H54 (cell line): Measurements from ENCODE around the gene UGT8.
"Not testable (repeated sequence)": the region's sequence is repeated elsewhere in the genome, so short reads cannot be mapped to it uniquely, and the experiment has no call there.

ENCODE experiments used
- DNase-seq: peaks from one replicate; pipeline ENCODE4 v3.0.0; 2011; ENCODE audit warnings: low spot score, mixed read lengths; ENCODE audit not compliant: insufficient read length
- FAIRE-seq: peaks from 3 replicates; lab custom pipeline; 2011; peaks lifted over from hg19 to GRCh38; lab: Jason Lieb, UNC
- POLR2A ChIP-seq: IDR thresholded peaks from 2 replicates; pipeline ENCODE4 v1.6.1; 2011; ENCODE audit warnings: low read depth, mild to moderate bottlenecking, low read length

The UGT8 gene

DNA sequence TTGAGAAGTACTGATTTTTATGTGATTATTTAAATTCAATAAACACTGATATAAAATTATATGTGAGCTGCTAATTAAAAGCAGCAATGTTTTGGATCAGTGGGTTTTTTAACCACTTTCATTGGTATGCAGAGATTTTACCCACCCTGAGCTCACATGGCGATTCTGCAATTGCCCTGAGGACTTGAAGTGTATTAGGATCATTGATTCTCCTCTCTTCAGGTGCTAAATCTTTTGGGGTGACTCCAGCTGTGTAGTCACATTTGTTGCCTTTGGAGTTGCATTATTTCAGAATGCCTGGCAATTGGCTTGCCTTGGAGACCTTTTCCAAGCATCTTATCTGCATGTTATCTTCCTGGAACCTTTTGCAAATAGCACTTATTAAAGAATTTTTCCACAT is 51.3 kb downstream of the UGT8 start:
- FAIRE-seq = no peak
- no peak for TF ChIP-seq POLR2A
- no peak for DNase-seq

DNA sequence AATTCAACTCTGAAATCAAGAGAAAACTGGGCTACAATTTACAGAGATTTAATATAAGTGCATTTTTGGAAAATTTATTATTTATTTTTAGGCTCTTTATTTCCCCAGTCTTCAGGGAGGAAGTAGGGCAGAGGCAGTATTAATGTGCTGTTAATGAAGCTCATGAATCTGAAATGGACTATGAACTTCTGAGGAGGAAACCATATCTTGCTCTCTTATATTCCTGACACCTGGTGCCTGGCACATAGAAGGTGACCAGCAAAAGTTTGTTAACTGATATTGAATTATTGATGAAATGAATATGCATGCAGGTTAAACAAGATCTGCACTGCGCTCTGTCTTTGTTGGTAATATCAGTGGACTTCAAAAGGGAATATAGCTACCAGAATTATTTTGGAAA is 55.1 kb downstream of the UGT8 start:
- DNase-seq = no peak
- FAIRE-seq = no peak
- TF ChIP-seq POLR2A = no peak

DNA sequence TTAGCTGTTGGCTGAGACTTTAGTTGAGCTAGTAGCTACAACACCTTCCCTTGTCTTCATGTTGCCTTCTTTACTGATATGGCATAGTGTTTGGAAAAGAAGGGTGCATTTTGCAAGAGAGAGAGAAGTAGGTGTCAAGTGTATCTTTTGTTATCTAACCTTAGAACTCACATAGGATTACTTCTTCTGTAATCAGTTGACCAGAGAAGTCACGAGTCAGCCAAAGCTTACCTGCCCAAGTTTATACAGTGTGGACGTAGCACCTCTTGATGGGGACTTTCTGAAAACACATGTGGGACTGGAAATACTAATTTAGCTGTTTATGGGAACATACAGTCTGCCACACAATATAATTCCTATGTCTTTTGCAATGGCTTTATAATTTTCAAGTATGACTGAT is 56.0 kb downstream of the UGT8 start:
- FAIRE-seq = no peak
- DNase-seq = no peak
- TF ChIP-seq POLR2A = no peak

DNA sequence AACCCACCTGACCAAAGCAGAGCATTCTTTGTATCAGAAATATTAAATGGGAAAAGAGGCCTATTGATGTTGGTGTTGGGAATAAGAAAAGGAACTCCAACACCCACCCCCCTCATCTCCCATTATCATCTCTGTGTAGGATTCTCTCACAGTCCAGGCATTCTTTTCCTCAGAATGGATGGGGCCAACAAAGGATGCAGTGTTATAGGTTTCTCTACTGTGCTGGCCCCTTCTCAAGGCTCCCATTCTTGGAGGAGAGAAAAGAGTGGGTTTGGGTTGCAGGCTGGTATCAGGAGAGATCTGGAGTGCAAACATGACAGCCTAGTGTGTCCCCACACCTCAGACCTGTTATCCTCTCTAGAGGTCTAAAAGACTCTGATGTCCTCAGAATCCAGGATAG is 59.6 kb downstream of the UGT8 start:
- no peak for TF ChIP-seq POLR2A
- DNase-seq = no peak
- no peak for FAIRE-seq

GRCh38 chr4:114658776-114659175 is 60.2 kb downstream of the UGT8 start:
- no peak for FAIRE-seq
- no peak for DNase-seq

GRCh38 chr4:114659386-114660008 is 60.9 kb downstream of the UGT8 start:
- FAIRE-seq = peak; percentile 78
- DNase-seq = peak; percentile 2
- no peak for TF ChIP-seq POLR2A

More at GRCh38 chr4:114658776-114659175, 60.2 kb downstream of the UGT8 start:
- no peak for TF ChIP-seq POLR2A

DNA sequence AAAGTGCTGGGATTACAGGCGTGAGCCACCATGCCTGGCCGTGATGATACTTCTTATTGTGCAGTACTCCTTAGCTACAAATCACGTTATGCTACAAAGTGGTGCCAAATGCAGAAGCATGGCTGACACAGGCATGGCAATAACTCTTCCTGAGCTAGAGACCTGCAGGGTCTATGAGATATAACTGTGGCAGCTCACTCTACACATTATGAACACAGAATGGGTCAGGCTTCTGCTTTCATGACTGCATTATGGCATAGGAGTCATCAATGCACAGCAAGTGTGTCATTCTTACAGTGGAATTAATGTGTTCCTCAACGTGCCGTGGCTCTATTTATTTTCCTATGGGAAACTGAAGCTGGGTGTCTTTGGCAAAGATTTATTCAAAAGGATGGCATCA is 64.5 kb downstream of the UGT8 start:
- FAIRE-seq (no peak), DNase-seq (no peak)
- no peak for TF ChIP-seq POLR2A

- DNase-seq (no peak), FAIRE-seq (no peak)
- no peak for TF ChIP-seq POLR2A
These were observed 70.0 kb downstream of the UGT8 start for GRCh38 chr4:114668577-114668976.

DNA sequence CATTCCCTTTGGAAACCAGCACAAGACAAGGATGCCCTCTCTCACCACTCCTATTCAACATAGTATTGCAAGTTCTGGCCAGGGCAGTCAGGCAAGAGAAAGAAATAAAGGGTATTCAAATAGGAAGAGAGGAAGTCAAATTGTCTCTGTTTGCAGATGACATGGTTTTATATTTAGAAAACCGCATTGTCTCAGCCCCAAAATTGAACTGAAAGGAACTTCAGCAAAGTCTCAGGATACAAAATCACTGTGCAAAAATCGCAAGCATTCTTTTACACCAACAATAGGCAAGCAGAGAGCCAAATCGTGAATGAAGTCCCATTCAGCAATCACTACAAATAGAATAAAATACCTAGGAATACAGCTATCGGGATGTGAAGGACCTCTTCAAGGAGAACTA is 72.1 kb downstream of the UGT8 start:
- not testable (repeated sequence) for FAIRE-seq, DNase-seq

DNA sequence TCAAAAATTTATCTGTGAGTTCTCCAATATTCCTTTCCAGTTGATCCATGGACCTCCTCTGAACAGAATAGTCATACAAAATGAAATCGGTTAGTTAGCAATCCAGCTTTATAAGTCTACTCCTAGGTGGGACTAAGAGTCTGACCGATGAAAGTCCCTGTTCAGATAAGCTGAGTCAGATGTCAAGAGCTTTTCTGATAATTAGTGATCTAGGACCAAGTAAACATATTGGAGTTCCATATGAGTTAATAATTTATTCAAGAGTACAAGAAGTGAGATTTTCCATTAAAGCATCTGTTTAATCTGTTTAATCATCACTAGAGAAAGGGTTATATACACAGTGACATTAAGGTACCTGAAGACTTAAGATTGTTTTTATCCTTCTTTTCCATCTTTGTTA is 74.7 kb downstream of the UGT8 start:
- DNase-seq (no peak), FAIRE-seq (no peak)
- TF ChIP-seq POLR2A = no peak

DNA sequence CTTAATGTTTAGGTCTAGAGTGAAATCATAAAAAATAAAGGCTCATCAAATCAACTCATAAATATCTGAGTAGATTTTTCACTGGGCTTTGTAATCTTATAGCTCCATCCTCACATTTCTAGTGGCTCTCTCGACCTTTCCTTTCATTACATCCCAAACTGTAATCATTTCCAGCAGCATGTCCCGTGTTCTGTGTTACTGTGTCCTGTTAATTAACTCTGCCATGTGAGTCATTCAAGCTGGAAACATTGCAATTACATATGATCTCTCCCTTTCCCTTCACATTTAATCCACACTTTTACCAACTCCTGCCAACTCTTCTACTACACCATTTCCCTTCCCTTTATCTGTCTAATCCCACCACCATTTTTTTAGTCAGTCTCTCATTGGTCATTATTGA is 75.5 kb downstream of the UGT8 start:
- TF ChIP-seq POLR2A = no peak
- DNase-seq = no peak
- FAIRE-seq = no peak

GRCh38 chr4:114677346-114677979 is 78.9 kb downstream of the UGT8 start:
- DNase-seq (no peak), FAIRE-seq (no peak)
- TF ChIP-seq POLR2A = no peak

- FAIRE-seq = no peak
- TF ChIP-seq POLR2A = no peak
These were observed 85.9 kb downstream of the UGT8 start for GRCh38 chr4:114684462-114684861.

DNA sequence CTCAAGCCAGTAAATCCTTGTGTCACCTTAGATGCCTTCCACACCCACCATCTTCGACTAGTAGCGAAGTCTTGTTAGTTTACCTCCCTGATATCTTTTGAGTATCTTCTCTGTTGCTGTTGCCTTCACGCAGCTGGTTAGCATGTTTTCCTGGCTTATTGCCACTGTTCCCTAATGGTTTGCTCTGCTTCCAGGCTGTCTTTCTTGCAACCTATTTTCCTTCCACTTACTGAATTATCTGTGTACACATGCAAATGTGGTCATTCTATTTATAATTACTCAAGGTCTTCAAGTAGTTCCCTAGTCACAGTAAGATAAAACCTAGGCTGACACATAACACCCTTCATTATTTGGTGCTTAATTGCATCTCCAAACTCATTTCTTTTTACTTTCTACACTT is 89.5 kb downstream of the UGT8 start:
- no peak for TF ChIP-seq POLR2A
- FAIRE-seq (no peak), DNase-seq (no peak)

More at GRCh38 chr4:114684462-114684861, 85.9 kb downstream of the UGT8 start:
- DNase-seq = no peak

DNA sequence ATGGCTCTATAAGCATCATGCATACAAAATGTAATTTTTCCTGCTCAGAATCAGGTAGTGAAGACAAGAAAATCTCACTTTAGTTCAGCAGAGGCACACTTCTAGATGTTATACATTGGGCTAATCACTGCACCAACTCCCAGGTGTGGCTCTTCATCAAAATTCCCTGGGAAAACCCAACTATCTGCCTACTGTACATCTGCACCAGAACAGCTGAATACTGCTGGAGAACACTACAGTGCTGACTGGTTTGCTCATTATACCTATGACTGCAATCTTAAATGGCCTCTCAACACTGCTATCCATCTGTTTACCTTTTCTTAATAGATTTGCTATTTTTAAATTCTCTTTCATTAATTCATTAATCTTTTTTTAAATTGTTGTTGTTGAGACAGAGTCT is 92.0 kb downstream of the UGT8 start:
- FAIRE-seq (no peak), DNase-seq (no peak)
- no peak for TF ChIP-seq POLR2A
